HCT116 (cell line): ENCODE measurements around the gene LMTK3. TPM values are rescaled to one million over a fixed set of nuclear protein-coding genes. Genes with fewer than 3 reads are reported as not detected.

Experiments used
- ATAC-seq: fragments of 200-7000 bp; cut with Tn5 transposase; 2 replicates; pipeline ENCODE4 v1.9.1; 2020; ENCODE audit warnings: mild to moderate bottlenecking, moderate library complexity
- BruUV-seq: library from RNA; stranded (reverse); fragments of 400-500 nt; replicated peaks from 2 replicates; lab custom pipeline; 2021; lab: Mats Ljungman, UMichigan
- CTCF ChIA-PET: fragments of 300-600 bp; sonication (Branson Sonifier 250); formaldehyde crosslinking; loops from one replicate; lab custom pipeline; 2021; ENCODE audit warnings: antibody characterized with exemption; lab: Charles Lee
- POLR2A ChIA-PET: fragments of 300-600, 350-600 bp; sonication (Branson Sonifier 250); formaldehyde crosslinking; loops from one replicate; lab custom pipeline; 2021; ENCODE audit warnings: antibody characterized with exemption; lab: Charles Lee
- RAD21 ChIA-PET, 2 experiments: fragments of 300-600 bp; sonication (Branson Sonifier 250); formaldehyde crosslinking; loops; one replicate each; lab custom pipeline; 2023; ENCODE audit warnings: low total read pairs in 2 of 2; ENCODE audit not compliant: uncharacterized antibody in 2 of 2, unreplicated experiment in 2 of 2, low non-redundant PET in 1 of 2; lab: Charles Lee
- DNase-seq: peaks from one replicate; pipeline ENCODE4 v3.0.0-alpha.2; 2010; ENCODE audit warnings: low read depth, low spot score
- H2AFZ ChIP-seq: fragments of 200-600 bp; shearing (Covaris generic), sonication (generic); 2 replicates; pipeline ENCODE4 v1.6.1; 2017; ENCODE audit warnings: low read depth, mixed run types, mixed read lengths, antibody characterized with exemption, low read length; ENCODE audit not compliant: poor library complexity, severe bottlenecking
- H3K27ac ChIP-seq: 2 replicates; pipeline ENCODE4 v1.5.1; 2012; ENCODE audit warnings: low read depth, low read length
- H3K27me3 ChIP-seq: fragments of 200-600 bp; sonication (generic); 2 replicates; pipeline ENCODE4 v1.6.1; 2016; ENCODE audit warnings: mixed run types, low read length, mixed read lengths; ENCODE audit not compliant: insufficient read depth
- H3K36me3 ChIP-seq, 2 experiments: fragments of 200-500 bp in 1 of 2; fragments of 200-600 bp in 1 of 2; sonication (Bioruptor generic) in 1 of 2; sonication (generic) in 1 of 2; 2 replicates each; pipeline versions ENCODE4 v1.5.1 to v1.6.1; 2014 to 2016; ENCODE audit warnings: low read length in 2 of 2, inconsistent platforms in 1 of 2, mixed read lengths in 1 of 2, mixed run types in 1 of 2; ENCODE audit not compliant: insufficient read depth in 2 of 2, control insufficient read depth in 1 of 2
- H3K4me1 ChIP-seq, 2 experiments: fragments of 200-600 bp in 1 of 2; sonication (generic) in 1 of 2; 2 replicates each; pipeline versions ENCODE4 v1.5.1 to v1.6.1; 2012 to 2017; ENCODE audit warnings: low read length in 2 of 2, inconsistent platforms in 1 of 2, mild to moderate bottlenecking in 1 of 2, mixed read lengths in 1 of 2, mixed run types in 1 of 2, moderate library complexity in 1 of 2; ENCODE audit not compliant: insufficient read depth in 2 of 2, control insufficient read depth in 1 of 2
- H3K4me2 ChIP-seq: fragments of 200-600 bp; sonication (generic); 2 replicates; pipeline ENCODE4 v1.6.1; 2017; ENCODE audit warnings: mixed run types, low read length, mixed read lengths
- H3K4me3 ChIP-seq, 2 experiments: fragments of 200-600 bp in 1 of 2; sonication (generic) in 1 of 2; replicated peaks in 1 of 2; 2 replicates each; pipeline ENCODE4 v1.5.1; 2011 to 2016; ENCODE audit warnings: low read length in 2 of 2, control low read depth in 1 of 2, low read depth in 1 of 2, mild to moderate bottlenecking in 1 of 2, mixed read lengths in 1 of 2, mixed run types in 1 of 2
- H3K79me2 ChIP-seq: fragments of 200-600 bp; sonication (generic); 2 replicates; pipeline ENCODE4 v1.6.1; 2017; ENCODE audit warnings: mild to moderate bottlenecking, mixed run types, low read length, moderate library complexity, mixed read lengths; ENCODE audit not compliant: insufficient read depth
- H3K9ac ChIP-seq: fragments of 200-600 bp; sonication (generic); 2 replicates; pipeline ENCODE4 v1.6.1; 2016; ENCODE audit warnings: low read length, mixed read lengths
- H3K9me2 ChIP-seq: fragments of 200-600 bp; sonication (generic), shearing (Covaris generic); 2 replicates; pipeline ENCODE4 v1.6.1; 2017; ENCODE audit warnings: mixed run types, mild to moderate bottlenecking, moderate library complexity; ENCODE audit not compliant: insufficient read depth
- H3K9me3 ChIP-seq, 2 experiments: fragments of 200-500 bp in 1 of 2; fragments of 200-600 bp in 1 of 2; sonication (Bioruptor generic) in 1 of 2; sonication (generic) in 1 of 2; 2 replicates each; pipeline ENCODE4 v1.6.1; 2014 to 2017; ENCODE audit warnings: low read length in 2 of 2, mixed read lengths in 2 of 2, inconsistent platforms in 1 of 2, low read depth in 1 of 2, mild to moderate bottlenecking in 1 of 2, mixed run types in 1 of 2, moderate library complexity in 1 of 2; ENCODE audit not compliant: control insufficient read depth in 1 of 2, insufficient read depth in 1 of 2
- H4K20me1 ChIP-seq: fragments of 200-600 bp; sonication (generic), shearing (Covaris generic); 2 replicates; pipeline ENCODE4 v1.6.1; 2017; ENCODE audit warnings: mixed run types, mild to moderate bottlenecking, moderate library complexity; ENCODE audit not compliant: insufficient read depth
- CBX3 ChIP-seq: IDR thresholded peaks from 2 replicates; pipeline ENCODE4 v1.6.1; 2012; ENCODE audit warnings: low read depth
- ELF1 ChIP-seq: IDR thresholded peaks from 2 replicates; pipeline ENCODE4 v1.6.1; 2012; ENCODE audit warnings: low read depth, borderline replicate concordance
- EZH2phosphoT487 ChIP-seq: fragments of 200-600 bp; IDR thresholded peaks from 2 replicates; pipeline ENCODE4 v1.6.1; 2018; ENCODE audit warnings: antibody characterized with exemption, borderline replicate concordance
- FOSL1 ChIP-seq: IDR thresholded peaks from 2 replicates; pipeline ENCODE4 v1.6.1; 2012; ENCODE audit warnings: low read depth
- JUND ChIP-seq: IDR thresholded peaks from 2 replicates; pipeline ENCODE4 v1.6.1; 2012
- POLR2A ChIP-seq: IDR thresholded peaks from 2 replicates; pipeline ENCODE4 v1.7.0; 2011; ENCODE audit warnings: borderline replicate concordance; ENCODE audit not compliant: insufficient read depth, insufficient read length; ENCODE audit errors: extremely low read depth
- RAD21 ChIP-seq: IDR thresholded peaks from 2 replicates; pipeline ENCODE4 v1.6.1; 2012; ENCODE audit warnings: low read depth, mild to moderate bottlenecking
- REST ChIP-seq: IDR thresholded peaks from 2 replicates; pipeline ENCODE4 v1.6.1; 2012; ENCODE audit warnings: low read depth
- SIN3A ChIP-seq: IDR thresholded peaks from 2 replicates; pipeline ENCODE4 v1.6.1; 2012; ENCODE audit warnings: low read depth
- SP1 ChIP-seq: IDR thresholded peaks from 2 replicates; pipeline ENCODE4 v1.6.1; 2012; ENCODE audit warnings: low read depth
- TCF7L2 ChIP-seq: IDR thresholded peaks from 2 replicates; pipeline ENCODE4 v1.7.0; 2011; ENCODE audit warnings: borderline replicate concordance, inconsistent platforms; ENCODE audit not compliant: insufficient read depth, insufficient read length; ENCODE audit errors: extremely low read depth
- YY1 ChIP-seq: IDR thresholded peaks from 2 replicates; pipeline ENCODE4 v1.6.1; 2011; ENCODE audit warnings: low read length, low read depth, moderate library complexity, mild to moderate bottlenecking; ENCODE audit not compliant: insufficient replicate concordance; ENCODE audit errors: extremely low read depth
- ZBTB33 ChIP-seq: IDR thresholded peaks from 2 replicates; pipeline ENCODE4 v1.6.1; 2011; ENCODE audit warnings: mild to moderate bottlenecking, low read length, moderate library complexity; ENCODE audit not compliant: insufficient replicate concordance; ENCODE audit errors: extremely low read depth
- ZNF274 ChIP-seq: fragments of 200-500 bp; sonication (Bioruptor generic); IDR thresholded peaks from 2 replicates; pipeline ENCODE4 v1.6.1; 2014; ENCODE audit warnings: mild to moderate bottlenecking, low read depth, low read length, inconsistent platforms
- intact Hi-C: fragments of 100-400 bp; cut with micrococcal nuclease; formaldehyde crosslinking; loops from 2 replicates; pipeline ENCODE4 v1.10.0; 2022
- total RNA-seq: library from RNA; stranded (reverse); gene quantifications from one replicate; pipeline ENCODE4 v1.2.1, GENCODE V29; 2021; ENCODE audit not compliant: unreplicated experiment

LMTK3 gene
- total RNA-seq, 1 experiment from 2014 or later, result 19.9 TPM

GRCh38 chr19:48456864-48457263 lies 54.8 kb downstream of the LMTK3 start:
- H3K27ac ChIP-seq, result no peak overlapping the region
- ChIA-PET CTCF (no interaction called here), POLR2A (interaction anchor here (2.2 kb wide), 1 partner anchor 11 kb away, joined by 5 read pairs; the partner anchor contains the start of gene GRWD1), RAD21 (no interaction called here)
- DNase-seq (no peak), ATAC-seq (no peak)
- H3K27me3 ChIP-seq, result no peaks in the 10 kb centered on the region
- no peaks in the 10 kb centered on the region for H3K9me2 ChIP-seq
- H4K20me1 ChIP-seq, result no peaks in the 10 kb centered on the region
- H3K4me3 ChIP-seq, result no peak overlapping the region
- BruUV-seq, result no TSS peak
- H2AFZ ChIP-seq, result no peak overlapping the region
- peaks cover 20 to 48% of the 10 kb centered on the region in 2 experiments for H3K36me3 ChIP-seq
- H3K4me1 ChIP-seq, result no peaks in the 10 kb centered on the region
- H3K79me2 ChIP-seq, result peaks cover 43% of the 10 kb centered on the region
- no peaks in the 10 kb centered on the region for H3K9me3 ChIP-seq
- no peak overlapping the region for H3K9ac ChIP-seq
- no peak overlapping the region for H3K4me2 ChIP-seq
- TF ChIP-seq YY1, result no peak
- TF ChIP-seq SIN3A, result no peak
- TF ChIP-seq EZH2phosphoT487, result no peak
- no peak for TF ChIP-seq FOSL1
- no peak for TF ChIP-seq ZBTB33
- no peak for TF ChIP-seq ELF1
- no peak for TF ChIP-seq JUND
- no peak for TF ChIP-seq SP1
- TF ChIP-seq POLR2A, result no peak
- TF ChIP-seq CBX3, result no peak
- no peak for TF ChIP-seq TCF7L2
- no peak for TF ChIP-seq REST
- TF ChIP-seq RAD21, result no peak
- TF ChIP-seq ZNF274, result no peak
- TF ChIP-seq, all 23 proteins: peak for 0
- intact Hi-C loops, result no loop called here
